NCI-H2171 (cell line): ENCODE measurements around the gene ANKFN1.
A peak's percentile ranks its signal among the peaks of the same experiment; 100 is the strongest.
"Not testable (repeated sequence)": the region's sequence is repeated elsewhere in the genome, so short reads cannot be mapped to it uniquely, and the experiment has no call there.

ENCODE experiments used
- DNase-seq: peaks from one replicate; lab custom pipeline; 2025; lab: John Stamatoyannopoulos, UW

The ANKFN1 gene

GRCh38 chr17:56288786-56289185 is 135.5 kb downstream of the ANKFN1 start:
- DNase-seq = not testable (repeated sequence)

GRCh38 chr17:56289321-56289720 is 136.0 kb downstream of the ANKFN1 start:
- DNase-seq = no peak

- no peak for DNase-seq
Observed at GRCh38 chr17:56290101-56290801, 137.0 kb downstream of the ANKFN1 start.

GRCh38 chr17:56290802-56291118 is 137.5 kb downstream of the ANKFN1 start:
- DNase-seq = no peak

- no peak for DNase-seq
Observed at GRCh38 chr17:56291226-56291805, 138.0 kb downstream of the ANKFN1 start.

- DNase-seq = no peak
Observed at GRCh38 chr17:56292010-56292409, 138.7 kb downstream of the ANKFN1 start.

- DNase-seq = no peak
Observed at GRCh38 chr17:56292578-56292977, 139.3 kb downstream of the ANKFN1 start.

- DNase-seq = no peak
Observed at GRCh38 chr17:56297184-56297583, 143.9 kb downstream of the ANKFN1 start.

- DNase-seq = no peak
Observed at GRCh38 chr17:56298846-56299245, 145.6 kb downstream of the ANKFN1 start.

GRCh38 chr17:56300144-56300543 is 146.9 kb downstream of the ANKFN1 start:
- no peak for DNase-seq

GRCh38 chr17:56305007-56305406 is 151.7 kb downstream of the ANKFN1 start:
- no peak for DNase-seq

GRCh38 chr17:56309897-56310296 is 156.6 kb downstream of the ANKFN1 start:
- no peak for DNase-seq

GRCh38 chr17:56310782-56311181 is 157.5 kb downstream of the ANKFN1 start:
- DNase-seq = no peak

- no peak for DNase-seq
Observed at GRCh38 chr17:56313201-56313600, 159.9 kb downstream of the ANKFN1 start.

- DNase-seq = no peak
Observed at GRCh38 chr17:56314026-56314425, 160.8 kb downstream of the ANKFN1 start.

- no peak for DNase-seq
Observed at GRCh38 chr17:56314984-56315602, 161.8 kb downstream of the ANKFN1 start.

- DNase-seq = no peak
Observed at GRCh38 chr17:56316604-56317003, 163.3 kb downstream of the ANKFN1 start.

GRCh38 chr17:56317351-56318208 is 164.3 kb downstream of the ANKFN1 start:
- DNase-seq = no peak

GRCh38 chr17:56319531-56319930 is 166.3 kb downstream of the ANKFN1 start:
- DNase-seq = peak; percentile 37

GRCh38 chr17:56320443-56320842 is 167.2 kb downstream of the ANKFN1 start:
- DNase-seq = no peak

GRCh38 chr17:56322991-56323390 is 169.7 kb downstream of the ANKFN1 start:
- DNase-seq = no peak

GRCh38 chr17:56324676-56325075 is 171.4 kb downstream of the ANKFN1 start:
- no peak for DNase-seq
